ENCODE measurements around the gene RNF41.
"Not testable (repeated sequence)": the region's sequence is repeated elsewhere in the genome, so short reads cannot be mapped to it uniquely, and the experiment has no call there.

RNF41 gene

DNA sequence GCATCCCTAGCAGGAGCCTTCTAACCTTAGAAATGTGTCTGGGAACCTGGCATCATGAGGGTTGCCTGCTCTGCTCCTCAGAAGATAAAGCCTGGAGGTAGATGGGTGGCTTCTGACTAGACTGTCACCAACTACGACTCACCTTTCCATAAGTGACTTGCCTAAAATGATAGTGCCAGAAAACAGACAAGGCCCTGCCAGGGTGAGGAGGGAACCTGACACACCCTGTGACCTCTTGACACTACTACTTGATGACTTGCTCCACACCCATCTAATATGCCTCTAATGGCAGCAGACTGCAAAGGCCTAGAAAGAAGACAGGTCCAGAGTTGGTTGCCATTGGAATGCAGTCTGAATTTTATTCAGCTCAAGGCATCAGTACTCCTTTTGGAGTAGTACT, 9.4 kb downstream of the RNF41 start:
- DNase-seq (ENCODE audit: low read depth, low spot score), result no peak

DNA sequence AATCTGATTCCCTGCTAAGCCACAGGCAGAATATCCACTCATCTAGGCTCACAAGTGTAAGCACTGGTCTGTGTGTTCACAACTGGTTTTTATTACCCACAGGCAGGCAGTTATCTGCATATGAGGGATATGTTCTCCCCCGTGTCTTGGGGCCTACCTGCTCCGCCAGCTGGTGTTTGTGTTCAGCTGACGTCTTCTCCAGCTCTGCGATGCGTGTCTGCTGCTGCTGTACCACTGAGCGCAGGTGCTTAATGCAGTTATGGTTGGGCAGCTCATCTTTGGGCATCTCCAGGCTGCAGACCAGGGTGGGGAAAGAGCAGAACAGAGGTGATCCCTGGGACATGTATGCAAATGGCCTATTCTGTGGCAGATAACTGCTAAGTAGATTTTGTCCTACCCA, 13.7 kb downstream of the RNF41 start:
- no peak for DNase-seq (ENCODE audit: low read depth, low spot score)

DNA sequence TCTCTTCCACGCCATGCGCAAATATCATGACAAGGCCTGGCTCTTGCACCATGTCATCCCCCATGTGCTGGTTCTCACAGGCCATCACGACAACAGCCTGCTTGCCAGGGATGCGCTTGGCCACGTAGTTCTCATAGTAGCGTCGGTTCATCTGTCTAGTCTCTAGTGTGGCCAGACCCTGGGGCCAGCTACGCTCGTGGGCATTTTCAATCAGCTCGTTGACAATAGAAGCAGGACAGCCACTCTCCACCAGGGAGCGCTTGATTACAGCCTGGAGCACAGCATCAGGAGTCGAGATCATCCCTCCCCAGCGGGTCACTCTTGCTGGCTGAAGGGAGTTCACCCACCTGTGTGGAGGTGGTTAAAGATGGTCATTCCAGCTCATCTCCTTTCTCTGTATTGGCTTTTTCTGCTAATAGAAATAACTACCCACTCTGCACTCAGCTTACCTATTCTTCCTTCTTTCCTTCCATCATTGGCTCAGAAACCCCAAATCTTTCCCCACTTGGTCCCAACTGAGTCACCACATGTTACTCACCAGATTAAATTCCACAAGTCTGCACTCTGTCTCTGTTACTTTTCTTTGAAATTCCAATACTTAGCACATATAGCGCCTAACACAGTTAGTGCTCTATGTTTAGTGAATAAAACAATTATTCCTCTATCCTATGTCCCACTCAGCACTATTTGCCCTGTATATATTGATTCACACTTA, 15.1 kb downstream of the RNF41 start:
- DNase-seq (ENCODE audit: low read depth, low spot score), result no peak

DNA sequence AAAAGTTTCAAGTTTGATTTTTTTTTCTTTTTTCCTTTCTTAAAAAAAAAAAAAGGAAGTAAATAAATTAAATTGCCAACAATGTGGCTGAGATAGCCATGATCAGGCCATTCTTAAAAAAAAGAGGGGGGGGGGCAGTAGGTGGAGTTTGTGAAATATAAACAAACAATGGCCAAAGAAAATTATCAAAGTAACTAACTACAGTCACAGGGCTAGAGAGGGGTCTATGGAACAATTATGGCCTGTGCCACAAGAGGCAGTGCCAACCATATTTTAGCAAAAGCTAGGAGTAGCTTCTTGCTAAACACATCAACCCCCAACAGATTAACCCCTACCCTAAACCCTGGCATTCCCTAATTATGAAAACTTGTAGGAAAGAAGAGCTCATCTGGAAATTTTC, 16.3 kb downstream of the RNF41 start:
- no peak for DNase-seq (ENCODE audit: low read depth, low spot score)

DNA sequence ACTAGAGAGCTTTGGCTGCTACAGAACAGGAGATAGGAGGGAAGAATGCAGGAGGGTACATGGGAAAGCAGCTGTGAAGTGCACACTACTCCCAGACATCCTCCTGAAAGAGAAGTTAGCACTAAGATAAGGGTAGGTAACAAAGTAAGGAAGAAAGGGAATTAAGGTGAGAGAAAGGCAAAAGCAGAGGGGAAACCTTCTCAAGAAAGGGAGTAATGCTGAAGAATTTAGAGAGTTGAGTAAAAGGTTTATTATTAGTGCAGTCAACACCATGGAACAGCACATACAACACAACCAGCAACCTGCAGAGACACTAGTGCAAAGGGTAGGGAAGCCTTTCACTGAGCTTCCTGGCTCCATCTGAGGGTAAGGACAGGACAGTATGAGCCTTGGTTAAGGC, 17.4 kb downstream of the RNF41 start:
- no peak for DNase-seq (ENCODE audit: low read depth, low spot score)

DNA sequence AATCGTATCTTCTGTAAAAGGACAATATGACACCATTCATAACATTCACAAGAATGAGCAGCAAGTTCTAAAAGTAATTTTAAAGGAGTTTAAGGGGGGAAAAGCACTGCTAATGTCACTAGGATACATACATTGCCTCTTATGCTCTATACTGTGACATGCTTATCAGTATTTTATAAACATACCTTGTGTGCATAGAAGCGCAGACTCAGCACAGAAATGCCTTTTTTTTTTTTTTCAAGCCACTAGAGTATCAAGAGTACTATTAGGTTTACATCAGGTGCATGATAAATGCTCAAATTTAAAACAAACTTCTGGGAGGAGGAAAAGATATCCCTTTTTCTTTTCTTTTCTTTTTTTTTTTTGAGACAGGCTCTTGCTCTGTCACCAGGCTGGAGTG, 18.9 kb downstream of the RNF41 start:
- no peak for DNase-seq (ENCODE audit: low read depth, low spot score)

DNA sequence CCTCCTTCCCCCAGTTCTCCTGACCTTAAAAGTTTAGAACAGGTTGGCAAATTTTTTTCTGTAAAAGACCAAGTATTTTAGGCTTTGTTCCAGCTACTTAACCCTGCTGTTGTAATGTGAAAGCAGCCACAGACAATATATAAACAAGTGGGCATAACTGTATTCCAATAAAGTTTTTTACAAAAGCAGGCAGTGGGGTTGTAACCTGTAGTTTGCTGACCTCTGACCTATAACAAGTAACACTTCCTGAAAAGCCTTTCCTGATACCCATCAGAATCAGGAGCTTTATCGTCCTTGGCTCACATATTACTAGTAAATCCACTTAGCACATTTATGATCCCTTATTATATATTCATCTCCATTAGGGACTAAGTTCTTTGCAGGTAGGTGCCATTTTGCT, 19.4 kb downstream of the RNF41 start:
- no peak for DNase-seq (ENCODE audit: low read depth, low spot score)

DNA sequence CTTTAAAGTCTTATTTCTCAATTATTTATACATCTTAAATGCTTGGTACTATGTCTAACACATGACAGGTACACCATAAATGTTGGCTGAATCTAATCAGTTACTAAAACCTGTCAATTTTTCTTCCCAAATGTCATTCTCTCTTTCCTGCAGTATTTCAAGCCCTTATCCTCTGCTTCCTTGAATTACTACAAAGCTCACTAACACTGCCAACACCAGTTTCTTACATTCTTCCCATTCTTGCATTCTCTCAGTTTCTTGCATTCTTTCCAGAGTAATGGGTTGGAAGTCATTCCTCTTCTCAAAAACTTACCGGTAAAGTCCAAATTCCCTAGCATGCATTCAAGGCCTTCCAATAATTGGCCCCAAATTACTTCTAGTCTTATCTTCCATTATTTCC, 22.9 kb downstream of the RNF41 start:
- DNase-seq (ENCODE audit: low read depth, low spot score), result no peak

DNA sequence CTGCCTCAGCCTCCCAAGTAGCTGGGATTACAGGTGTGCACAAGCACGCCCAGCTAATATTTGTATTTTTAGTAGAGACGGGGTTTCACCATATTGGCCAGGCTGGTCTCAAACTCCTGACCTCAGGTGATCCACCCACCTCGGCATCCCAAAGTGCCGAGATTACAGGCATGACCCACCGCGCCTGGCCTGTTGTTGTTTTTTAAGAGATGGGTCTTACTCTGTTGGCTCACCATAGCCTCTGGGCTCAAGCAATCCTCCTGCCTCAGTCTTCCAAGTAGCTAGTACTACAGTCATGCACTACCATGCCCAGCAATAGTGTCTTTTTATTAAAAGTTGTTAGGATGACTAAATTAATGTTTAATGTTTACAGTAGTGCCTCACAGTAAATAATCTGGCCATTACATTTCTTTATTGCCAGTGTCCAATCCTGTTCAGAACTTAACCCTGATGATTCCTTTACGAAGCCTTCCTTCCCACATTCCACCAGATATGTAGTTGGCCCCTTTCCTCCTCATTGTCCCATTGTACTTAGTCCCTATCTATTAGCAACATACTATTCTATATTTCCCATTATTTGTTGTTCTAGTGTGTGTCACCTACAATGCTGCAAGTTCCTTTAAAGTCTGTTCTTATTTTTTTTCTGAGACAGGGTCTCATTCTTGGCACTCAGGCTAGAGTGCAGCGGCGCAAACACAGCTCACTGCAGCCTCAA, 23.6 kb downstream of the RNF41 start:
- DNase-seq (ENCODE audit: low read depth, low spot score), result no peak

DNA sequence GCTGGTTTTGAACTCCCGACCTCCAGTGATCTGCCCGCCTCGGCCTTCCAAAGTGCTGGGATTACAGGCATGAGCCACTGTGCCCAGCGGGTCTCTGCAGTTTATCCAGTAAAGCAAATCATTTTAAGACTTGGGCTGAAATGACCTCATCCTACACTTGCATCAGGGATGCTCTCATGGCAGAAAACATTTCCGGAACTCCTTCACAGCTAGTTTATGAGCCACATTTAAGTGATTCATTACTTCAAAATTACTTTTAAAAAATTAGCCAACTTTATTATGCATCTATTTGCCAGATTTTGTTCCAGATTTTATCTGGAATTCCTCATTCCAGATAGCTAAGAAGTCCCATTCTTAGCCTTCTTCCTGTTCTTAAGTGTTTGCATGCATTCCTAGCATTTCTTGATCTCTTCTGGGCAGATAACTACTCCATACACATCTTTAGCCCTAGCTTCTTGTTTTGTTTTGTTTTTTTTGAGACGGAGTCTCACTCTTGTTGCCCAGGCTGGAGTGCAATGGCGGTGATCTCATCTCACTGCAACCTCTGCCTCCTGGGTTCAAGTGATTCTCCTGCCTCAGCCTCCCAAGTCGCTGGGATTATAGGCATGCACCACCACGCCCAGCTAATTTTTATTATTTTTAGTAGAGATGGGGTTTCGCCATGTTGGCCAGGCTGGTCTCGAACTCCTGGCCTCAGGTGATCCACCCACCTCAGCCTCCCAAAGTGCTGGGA, 24.7 kb downstream of the RNF41 start:
- not testable (repeated sequence) for DNase-seq (ENCODE audit: low read depth, low spot score)

DNA sequence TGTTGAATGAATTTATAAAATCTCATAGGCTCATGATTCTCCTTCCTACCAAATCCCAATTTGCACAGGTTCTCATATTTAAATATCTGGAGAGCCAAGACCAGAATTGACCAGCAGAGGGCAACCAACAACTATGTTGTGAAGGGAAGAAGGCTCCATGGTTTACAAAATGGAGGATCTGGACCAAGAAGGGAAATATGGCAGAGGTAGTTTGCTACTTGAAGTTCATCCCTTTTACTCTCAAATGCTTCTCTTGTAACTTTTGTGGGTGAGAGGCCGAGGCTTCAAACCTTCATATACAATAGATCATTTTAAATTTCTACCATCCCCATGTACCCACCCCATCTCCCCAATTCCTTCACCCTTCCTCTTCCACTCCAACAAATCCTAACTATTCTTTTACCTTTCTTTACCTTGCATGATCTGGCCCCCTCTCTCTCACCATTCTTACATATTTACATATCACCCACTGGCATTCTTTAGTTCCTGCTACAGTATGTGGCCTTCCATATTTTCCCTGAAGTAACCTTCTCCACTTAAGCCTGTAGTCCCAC, 28.6 kb downstream of the RNF41 start:
- DNase-seq (ENCODE audit: low read depth, low spot score), result peak; percentile 47

DNA sequence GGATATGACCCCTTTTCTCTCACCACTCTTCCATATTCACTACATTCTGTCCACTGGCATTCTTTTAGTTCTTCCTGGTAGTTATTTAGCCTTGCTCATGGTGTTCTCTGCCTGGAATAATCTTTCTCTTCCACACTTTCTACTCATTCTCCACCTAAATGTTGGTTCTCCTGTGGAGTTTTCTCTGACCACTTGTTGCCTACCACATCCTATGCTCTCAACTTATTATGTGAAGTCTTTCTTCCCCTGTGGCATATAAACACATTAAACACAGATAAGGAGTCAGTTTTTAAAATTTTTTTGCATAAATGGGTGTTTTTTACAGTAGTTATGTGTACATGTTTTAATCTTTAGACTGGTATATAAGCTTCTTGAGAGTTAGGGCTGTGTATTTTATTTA, 29.1 kb downstream of the RNF41 start:
- DNase-seq (ENCODE audit: low read depth, low spot score), result no peak

DNA sequence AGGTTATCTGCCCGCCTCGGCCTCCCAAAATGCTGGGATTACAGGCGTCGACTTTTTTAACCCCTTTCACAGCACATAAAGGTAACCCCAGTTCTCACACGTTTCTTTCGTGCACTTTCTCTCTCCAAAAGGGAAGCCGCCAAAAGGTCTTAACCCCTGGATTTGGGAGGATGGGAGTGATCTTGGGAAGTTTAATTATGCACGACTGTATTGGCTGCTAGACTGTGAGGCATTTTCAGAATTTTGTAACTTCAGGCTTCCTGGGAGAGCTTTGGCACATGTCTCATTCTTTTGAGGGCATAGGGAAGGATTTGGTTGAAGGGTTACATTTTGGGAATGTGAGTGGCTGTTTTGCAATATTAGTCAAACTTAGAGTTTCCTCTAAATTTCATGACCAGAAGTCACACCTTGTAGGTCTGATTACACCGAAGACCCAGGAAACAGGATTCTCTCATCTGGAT, 31.0 kb downstream of the RNF41 start:
- DNase-seq (ENCODE audit: low read depth, low spot score), result no peak

DNA sequence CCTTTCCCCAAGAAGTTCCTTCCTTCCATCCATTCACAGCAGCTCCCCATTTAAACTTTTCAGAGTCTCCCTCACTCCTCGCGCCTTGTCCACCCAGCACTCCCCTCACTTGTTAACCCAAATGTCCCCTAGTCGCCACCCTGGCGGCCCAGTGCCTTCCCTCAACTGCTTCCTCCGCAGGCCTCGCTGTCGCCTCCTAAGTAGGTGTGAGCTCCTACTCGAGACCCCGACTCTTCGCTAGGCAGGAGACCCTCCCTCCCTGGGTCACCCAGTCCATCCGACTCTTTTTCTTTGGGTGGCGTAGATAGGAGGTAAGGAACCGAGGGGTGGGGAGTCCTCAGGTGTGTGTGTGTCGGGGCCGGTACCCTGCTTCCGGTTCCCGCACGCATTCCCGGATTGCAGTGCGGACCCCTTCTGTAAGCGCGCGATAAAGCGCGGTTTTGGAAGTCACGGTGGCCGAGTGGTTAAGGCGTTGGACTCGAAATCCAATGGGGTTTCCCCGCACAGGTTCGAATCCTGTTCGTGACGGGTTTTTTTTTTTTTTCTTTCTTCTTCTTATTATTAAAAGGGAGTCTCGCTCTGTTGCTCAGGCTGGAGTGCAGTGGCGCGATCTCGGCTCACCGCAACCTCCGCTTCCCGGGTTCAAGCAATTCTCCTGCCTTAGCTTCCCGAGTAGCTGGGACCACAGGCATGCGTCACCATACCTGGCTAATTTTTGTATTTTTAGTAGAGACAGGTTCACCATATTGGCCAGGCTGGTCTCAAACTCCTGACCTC, 31.6 kb downstream of the RNF41 start:
- peak; percentile 67 for DNase-seq (ENCODE audit: low read depth, low spot score)

DNA sequence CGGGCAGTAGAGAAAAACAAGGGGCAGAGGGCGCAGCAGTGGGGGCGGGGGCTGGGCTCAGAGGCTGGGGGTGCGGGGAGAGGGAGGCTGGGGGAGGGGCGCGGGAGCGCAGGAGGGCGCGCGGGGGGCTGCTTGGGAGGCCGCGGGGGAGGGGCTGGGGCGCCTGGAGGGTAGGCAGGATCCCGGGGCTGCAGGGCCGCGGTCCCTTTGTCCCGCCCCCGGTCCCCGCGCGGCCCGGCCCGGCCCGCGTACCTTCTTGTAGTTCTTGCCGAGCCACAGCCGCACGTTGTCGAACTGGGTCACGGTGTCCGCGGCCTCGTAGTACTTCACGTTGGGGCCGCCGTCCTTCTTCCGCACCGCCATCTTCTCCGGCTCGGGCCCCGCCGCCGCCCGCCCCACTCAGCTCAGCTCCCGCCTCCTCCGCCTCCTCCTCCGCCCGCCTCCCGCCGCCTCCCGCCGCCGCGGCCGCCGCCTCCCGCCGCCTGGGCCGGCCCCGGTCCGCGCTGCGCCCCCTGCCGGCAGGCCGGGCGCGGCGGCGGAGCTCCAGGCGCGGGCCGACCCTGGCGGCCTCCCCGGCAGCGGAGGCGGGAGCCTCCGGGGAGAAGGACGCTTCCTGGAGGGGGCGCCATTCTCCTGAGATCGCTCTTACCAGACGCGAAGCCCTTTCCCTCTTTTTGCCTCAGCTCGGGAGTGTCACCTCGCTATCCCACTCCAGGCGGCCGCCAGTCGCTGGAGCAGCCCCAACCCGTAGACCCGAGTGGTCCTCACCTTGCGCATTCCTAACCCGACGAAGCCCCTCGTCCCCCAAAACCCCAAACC, 32.4 kb downstream of the RNF41 start, which contains the start of gene SMARCC2:
TSS of gene SMARCC2 (minus strand) at position 385 of the 819 bp plus-strand sequence. CDS start at position 363, 22 bp downstream.
- DNase-seq (ENCODE audit: low read depth, low spot score), result peak; percentile 48

DNA sequence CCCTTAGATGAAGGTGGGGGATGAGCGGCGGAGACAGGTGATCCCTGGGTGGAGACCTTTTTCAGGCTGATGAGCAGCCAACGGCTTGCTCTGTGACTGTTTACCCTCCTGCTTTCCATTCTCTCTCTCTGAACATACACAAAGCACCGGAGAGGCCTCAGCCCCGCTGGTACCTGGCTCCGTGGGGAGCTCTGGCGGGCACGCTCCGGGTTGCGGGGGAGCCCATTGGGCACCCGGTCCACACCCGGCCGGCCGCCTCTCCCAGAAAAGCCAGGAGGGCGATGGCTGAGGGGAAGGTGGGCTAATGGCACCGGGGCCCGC, 33.0 kb downstream of the RNF41 start:
- DNase-seq (ENCODE audit: low read depth, low spot score), result no peak

DNA sequence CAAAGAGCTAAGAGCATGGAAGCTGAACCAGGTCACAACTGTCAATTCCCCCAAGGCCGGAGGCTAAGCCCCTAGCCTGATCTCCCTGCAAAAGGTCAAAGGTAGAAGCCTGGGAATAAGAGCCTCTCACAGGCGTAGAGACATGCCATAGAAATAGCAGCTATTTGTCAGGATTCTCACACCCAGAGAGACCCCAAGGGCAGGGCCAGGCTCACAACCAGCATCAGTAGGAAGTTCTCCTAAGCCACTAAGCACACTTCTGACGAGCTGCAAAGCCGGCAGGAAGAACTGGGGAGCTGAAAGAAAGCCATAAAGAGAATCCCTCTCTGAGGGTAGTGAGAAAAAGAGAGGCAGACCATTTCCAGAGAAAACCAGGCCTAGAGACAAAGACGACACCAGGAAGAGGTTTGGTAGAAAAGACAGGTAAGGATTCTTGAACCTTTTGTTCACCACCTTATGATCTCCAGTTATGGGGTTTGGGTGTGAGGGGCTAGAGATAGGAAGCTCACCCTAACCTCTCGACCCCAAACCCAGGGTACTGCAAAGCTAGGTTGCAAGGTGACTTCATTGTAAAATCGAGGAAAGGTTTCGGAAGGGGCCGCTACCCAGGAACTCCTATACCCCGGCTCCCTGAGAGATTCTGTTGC, 33.5 kb downstream of the RNF41 start:
- DNase-seq (ENCODE audit: low read depth, low spot score), result no peak

DNA sequence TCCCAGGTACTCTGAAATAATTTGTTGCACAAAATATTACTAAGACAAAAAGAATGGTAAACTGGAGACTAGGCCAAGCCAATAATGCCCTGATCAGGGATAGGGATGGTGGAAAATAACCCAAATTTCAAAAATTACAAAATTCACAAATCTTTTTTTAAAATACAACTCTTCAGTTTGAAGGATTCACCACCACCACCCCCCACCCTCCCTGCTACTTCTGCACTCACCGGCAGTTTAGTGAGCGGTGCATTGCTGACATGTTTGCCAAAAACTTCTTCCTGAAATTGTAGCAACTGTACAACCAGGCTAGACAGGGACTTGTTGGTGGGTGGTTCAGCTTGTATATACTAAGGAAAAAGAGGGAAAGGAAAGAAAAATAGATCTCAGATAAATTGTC, 34.8 kb downstream of the RNF41 start:
- DNase-seq (ENCODE audit: low read depth, low spot score), result no peak

DNA sequence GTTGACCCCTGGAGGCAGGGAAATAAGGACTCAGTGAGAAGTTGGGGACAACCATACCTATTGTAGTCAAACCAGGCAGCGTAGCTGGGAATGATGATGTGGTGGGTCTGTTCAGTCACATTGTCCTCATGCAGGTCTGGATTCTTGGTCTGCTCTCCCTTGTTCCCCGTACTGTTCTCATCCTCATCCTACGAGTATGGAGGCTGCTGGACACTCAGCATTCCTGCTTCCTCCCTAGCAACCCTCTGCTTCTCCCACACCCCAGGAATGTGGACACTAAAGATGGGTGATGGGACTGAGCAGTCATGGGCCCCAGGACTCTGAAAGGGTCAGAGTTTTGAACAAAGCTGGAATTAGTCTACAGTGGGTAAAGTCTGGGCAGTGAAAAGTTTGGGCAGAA, 43.4 kb downstream of the RNF41 start:
- no peak for DNase-seq (ENCODE audit: low read depth, low spot score)

DNA sequence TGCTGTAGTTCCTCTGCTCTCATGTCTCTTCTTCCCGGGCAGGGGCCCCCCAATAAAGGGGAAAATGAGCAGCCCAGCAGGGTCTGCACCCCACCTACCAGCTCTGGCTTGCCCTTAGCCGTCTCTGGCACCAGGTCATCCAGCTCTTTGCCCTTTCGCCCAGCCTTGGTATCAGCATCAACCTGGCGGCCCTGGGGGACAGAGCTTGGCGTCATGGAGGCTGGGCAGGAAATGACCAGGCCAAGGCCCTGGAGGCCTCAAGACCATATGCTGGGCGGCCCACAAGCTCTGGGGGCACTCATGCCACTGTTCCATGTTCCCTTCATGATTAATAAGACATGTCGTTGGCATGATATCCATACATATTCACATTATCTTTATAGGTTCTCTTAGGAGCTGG, 48.9 kb downstream of the RNF41 start:
- no peak for DNase-seq (ENCODE audit: low read depth, low spot score)
